MG63 (cell line): Measurements from ENCODE around the gene GPR83. TPM values are rescaled to one million over a fixed set of nuclear protein-coding genes. Genes with fewer than 3 reads are reported as not detected.
A peak's percentile ranks its signal among the peaks of the same experiment; 100 is the strongest.

Experiments
- DNase-seq: peaks from one replicate; pipeline ENCODE4 v3.0.0-alpha.2; 2020
- H3K27me3 ChIP-seq: fragments of 250-450 bp; sonication (Bioruptor Pico); 2 replicates; pipeline ENCODE4 v1.5.1; 2020; ENCODE audit warnings: mild to moderate bottlenecking, moderate library complexity
- H3K36me3 ChIP-seq: fragments of 250-450 bp; sonication (Bioruptor Pico); 2 replicates; pipeline ENCODE4 v1.5.1; 2020; ENCODE audit warnings: mild to moderate bottlenecking, moderate library complexity
- H3K4me3 ChIP-seq: fragments of 250-450 bp; sonication (Bioruptor Pico); 2 replicates; pipeline ENCODE4 v1.5.1; 2020; ENCODE audit warnings: mild to moderate bottlenecking, moderate library complexity
- H3K9me3 ChIP-seq: fragments of 250-450 bp; sonication (Bioruptor Pico); 2 replicates; pipeline ENCODE4 v1.5.1; 2020; ENCODE audit warnings: mild to moderate bottlenecking, moderate library complexity
- total RNA-seq: library from RNA; depleted of rRNA; stranded (reverse); fragments of >200 nt; shearing (Covaris generic); gene quantifications from 2 replicates; pipeline ENCODE4 v1.2.3, GENCODE V29; 2014; ENCODE audit warnings: low replicate concordance; rRNA removed

GPR83 gene
- not detected in 2 replicates for total RNA-seq

- peak; percentile 22 for DNase-seq
- Histone ChIP-seq H3K27me3 (peaks cover 24% of the 10 kb centered on the region), H3K9me3 (no peaks in the 10 kb centered on the region), H3K4me3 (peak within 1 kb of the TSS; percentile 27), H3K36me3 (no peaks in the 10 kb centered on the region)
Measured at GRCh38 chr11:94400839-94401772, at the start of gene GPR83. Gene GPR83 (minus strand): TSS chr11:94401419. CDS start chr11:94401247, 172 bp downstream.

GRCh38 chr11:94450048-94450447, 48.8 kb upstream of the GPR83 start:
- Histone ChIP-seq H3K9me3 (no peaks in the 10 kb centered on the region), H3K36me3 (peaks cover 29% of the 10 kb centered on the region), H3K27me3 (no peaks in the 10 kb centered on the region), H3K4me3 (no peak overlapping the region)
- no peak for DNase-seq

DNA sequence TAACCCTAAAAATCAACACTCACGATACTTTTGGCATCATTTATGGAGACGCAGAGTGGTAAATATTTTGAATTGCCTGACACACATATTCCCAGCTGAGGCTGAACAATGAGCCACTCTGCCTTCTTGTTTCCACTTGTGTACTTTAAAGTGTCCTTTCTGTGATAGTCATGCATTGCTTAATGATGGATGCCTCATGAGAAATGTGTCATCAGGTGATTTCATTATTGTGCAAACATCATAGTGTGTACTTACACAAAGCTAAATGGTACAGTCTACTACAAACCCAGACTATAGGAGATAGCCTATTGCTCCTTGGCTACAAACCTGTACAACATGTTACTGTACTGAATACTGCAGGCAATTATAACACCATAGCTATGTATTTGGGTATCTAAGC, 48.2 kb upstream of the GPR83 start:
- Histone ChIP-seq H3K4me3 (no peak overlapping the region), H3K9me3 (no peaks in the 10 kb centered on the region), H3K36me3 (peaks cover 29% of the 10 kb centered on the region), H3K27me3 (no peaks in the 10 kb centered on the region)
- DNase-seq = no peak

- no peak overlapping the region for H3K4me3 ChIP-seq
- H3K9me3 ChIP-seq = no peaks in the 10 kb centered on the region
- DNase-seq = no peak
- H3K36me3 ChIP-seq = peaks cover 29% of the 10 kb centered on the region
- H3K27me3 ChIP-seq = no peaks in the 10 kb centered on the region
Measured at GRCh38 chr11:94449029-94449428, 47.8 kb upstream of the GPR83 start.

- peaks cover 29% of the 10 kb centered on the region for H3K36me3 ChIP-seq
- no peaks in the 10 kb centered on the region for H3K9me3 ChIP-seq
- DNase-seq = no peak
Measured at GRCh38 chr11:94447149-94447548, 45.9 kb upstream of the GPR83 start.

DNA sequence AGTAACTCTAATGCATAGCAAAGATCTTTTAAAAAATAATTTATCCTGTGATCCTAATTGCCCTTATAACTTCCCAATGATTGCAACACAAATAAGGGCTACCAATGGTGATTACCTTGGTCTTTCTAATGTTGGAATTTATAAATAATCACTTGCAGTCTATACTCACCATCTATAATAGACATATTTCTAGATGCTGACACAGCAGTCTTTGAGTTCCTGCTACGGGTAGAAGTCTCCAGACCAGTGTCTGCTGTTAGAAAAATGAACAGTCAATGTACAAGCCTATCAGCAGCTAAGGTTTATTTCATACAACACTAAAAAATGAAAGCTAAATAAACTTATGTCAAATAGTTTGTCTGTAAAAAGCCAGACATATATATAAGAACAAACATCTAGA, 44.4 kb upstream of the GPR83 start:
- no peak for DNase-seq
- Histone ChIP-seq H3K27me3 (no peaks in the 10 kb centered on the region), H3K36me3 (peaks cover 29% of the 10 kb centered on the region), H3K9me3 (no peaks in the 10 kb centered on the region), H3K4me3 (no peak overlapping the region)

More at GRCh38 chr11:94447149-94447548, 45.9 kb upstream of the GPR83 start:
- Histone ChIP-seq H3K4me3 (no peak overlapping the region), H3K27me3 (no peaks in the 10 kb centered on the region)

- DNase-seq = no peak
- H3K9me3 ChIP-seq = no peaks in the 10 kb centered on the region
- H3K27me3 ChIP-seq = no peaks in the 10 kb centered on the region
- H3K36me3 ChIP-seq = peaks cover 51% of the 10 kb centered on the region
- H3K4me3 ChIP-seq = no peak overlapping the region
Measured at GRCh38 chr11:94433049-94433448, 31.8 kb upstream of the GPR83 start.

DNA sequence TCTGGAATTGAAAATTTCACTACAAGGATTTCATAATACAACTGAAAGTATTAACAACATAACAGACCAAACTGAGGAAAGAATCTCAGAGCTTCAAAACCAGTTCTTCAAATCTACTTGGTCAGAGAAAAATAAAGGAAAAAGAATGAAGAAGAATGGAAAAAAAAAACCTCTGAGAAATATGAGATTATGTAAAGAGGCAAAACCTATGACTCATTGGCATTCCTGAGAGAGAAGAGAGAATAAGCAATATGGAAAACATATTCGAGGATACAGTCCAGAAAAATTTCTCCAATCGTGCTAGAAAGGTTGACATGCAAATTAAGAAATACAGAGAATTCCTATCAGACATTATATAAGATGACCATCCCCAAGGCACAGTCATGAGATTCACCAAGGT, 23.4 kb upstream of the GPR83 start:
- Histone ChIP-seq H3K27me3 (no peaks in the 10 kb centered on the region), H3K36me3 (peaks cover 34% of the 10 kb centered on the region)
- DNase-seq = no peak

GRCh38 chr11:94424011-94424410, 22.8 kb upstream of the GPR83 start:
- no peaks in the 10 kb centered on the region for H3K9me3 ChIP-seq
- peaks cover 29% of the 10 kb centered on the region for H3K36me3 ChIP-seq
- H3K27me3 ChIP-seq = no peaks in the 10 kb centered on the region
- DNase-seq = no peak
- no peak overlapping the region for H3K4me3 ChIP-seq

More for the DNA sequence above, 23.4 kb upstream of the GPR83 start:
- no peaks in the 10 kb centered on the region for H3K9me3 ChIP-seq
- H3K4me3 ChIP-seq = no peak overlapping the region

GRCh38 chr11:94423507-94423906, 22.3 kb upstream of the GPR83 start:
- Histone ChIP-seq H3K9me3 (no peaks in the 10 kb centered on the region), H3K4me3 (no peak overlapping the region), H3K27me3 (no peaks in the 10 kb centered on the region), H3K36me3 (peaks cover 24% of the 10 kb centered on the region)
- no peak for DNase-seq

- H3K4me3 ChIP-seq = no peak overlapping the region
- H3K36me3 ChIP-seq = peaks cover 2% of the 10 kb centered on the region
- no peaks in the 10 kb centered on the region for H3K27me3 ChIP-seq
- no peak for DNase-seq
- no peaks in the 10 kb centered on the region for H3K9me3 ChIP-seq
Measured at GRCh38 chr11:94418123-94418765, 17.0 kb upstream of the GPR83 start.

GRCh38 chr11:94417386-94417987, 16.3 kb upstream of the GPR83 start:
- Histone ChIP-seq H3K36me3 (peaks cover 2% of the 10 kb centered on the region), H3K9me3 (no peaks in the 10 kb centered on the region), H3K27me3 (no peaks in the 10 kb centered on the region), H3K4me3 (no peak overlapping the region)
- DNase-seq = no peak

- H3K36me3 ChIP-seq = no peaks in the 10 kb centered on the region
- DNase-seq = no peak
- H3K4me3 ChIP-seq = no peak overlapping the region
- no peaks in the 10 kb centered on the region for H3K9me3 ChIP-seq
- H3K27me3 ChIP-seq = peaks cover 16% of the 10 kb centered on the region
Measured at GRCh38 chr11:94405062-94405833, 4.0 kb upstream of the GPR83 start.

DNA sequence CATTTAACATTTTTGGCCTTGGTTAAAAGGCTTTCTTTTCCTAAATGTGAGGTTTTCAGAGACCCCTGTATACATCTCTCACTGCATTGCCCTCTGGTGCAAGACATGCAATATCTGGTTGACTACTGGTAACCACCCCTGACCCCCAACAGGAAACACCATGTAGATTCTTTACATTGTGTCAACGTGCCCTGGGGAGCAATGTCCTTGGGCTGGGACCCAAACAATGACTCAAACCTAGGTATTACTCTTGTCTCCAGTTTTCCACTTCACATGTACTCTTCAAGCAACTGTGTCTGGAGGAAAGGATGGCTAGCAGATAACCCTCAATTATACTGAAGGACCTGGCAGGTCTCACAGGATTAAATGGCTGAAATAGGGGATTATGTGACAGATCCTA, 1.1 kb upstream of the GPR83 start:
- no peak for DNase-seq
- no peaks in the 10 kb centered on the region for H3K36me3 ChIP-seq
- peaks cover 24% of the 10 kb centered on the region for H3K27me3 ChIP-seq
- no peaks in the 10 kb centered on the region for H3K9me3 ChIP-seq
- H3K4me3 ChIP-seq = no peak overlapping the region

- Histone ChIP-seq H3K36me3 (no peaks in the 10 kb centered on the region), H3K4me3 (peak overlapping the region; percentile 27), H3K27me3 (peaks cover 24% of the 10 kb centered on the region), H3K9me3 (no peaks in the 10 kb centered on the region)
- no peak for DNase-seq
Measured at GRCh38 chr11:94401773-94402265, 600 bp upstream of the GPR83 start.

DNA sequence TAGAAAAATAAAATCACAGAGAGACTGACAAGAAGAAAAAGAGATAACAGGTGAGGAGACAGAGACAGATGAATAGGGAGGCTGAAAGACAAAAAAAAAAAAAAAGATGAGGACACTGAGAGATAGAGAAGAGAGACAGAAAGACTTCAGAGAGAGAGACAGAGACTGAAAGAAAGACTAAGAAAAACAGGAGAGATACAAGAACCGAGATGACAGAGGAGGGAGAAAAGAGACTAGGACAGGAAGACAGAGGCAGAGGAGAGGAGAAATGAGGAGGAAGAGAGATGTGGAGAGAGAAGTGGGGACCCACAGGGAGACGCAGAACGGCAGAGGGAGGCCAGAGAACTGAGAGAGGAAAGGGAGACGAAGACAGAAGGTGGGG, 771 bp downstream of the GPR83 start:
- Histone ChIP-seq H3K36me3 (no peaks in the 10 kb centered on the region), H3K27me3 (peaks cover 24% of the 10 kb centered on the region), H3K4me3 (no peak overlapping the region), H3K9me3 (no peaks in the 10 kb centered on the region)
- DNase-seq = no peak
